Measurements from ENCODE around the gene PUM2.

PUM2 gene

DNA sequence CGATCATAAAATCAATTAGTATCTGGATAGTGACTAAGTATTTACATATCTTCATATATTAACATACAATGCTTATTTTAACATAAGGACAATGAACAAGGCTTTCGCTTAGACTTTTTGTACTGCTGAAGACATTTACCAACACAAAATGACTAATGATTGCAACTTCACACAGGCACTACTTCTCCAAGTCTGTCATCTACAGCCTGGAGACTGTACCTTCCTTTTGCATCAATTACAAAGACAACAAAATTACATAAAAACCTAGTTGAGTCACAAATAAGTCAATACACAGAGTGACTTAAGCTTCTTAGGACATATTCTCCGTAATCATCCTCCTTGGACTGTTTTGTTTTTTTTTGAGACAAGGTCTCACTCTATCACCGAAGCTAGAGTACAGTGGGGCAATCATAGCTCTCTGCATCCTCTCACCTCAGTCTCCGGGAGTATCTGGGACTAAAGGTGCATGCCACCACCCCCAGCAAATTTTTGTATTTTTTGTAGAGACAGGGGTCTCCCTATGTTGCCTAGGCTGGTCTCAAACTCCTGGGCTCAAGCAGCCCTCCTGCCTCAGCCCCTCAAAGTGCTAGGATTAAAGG, 15.9 kb downstream of the PUM2 start:
- DNase-seq: peak; percentile 31 to 51

DNA sequence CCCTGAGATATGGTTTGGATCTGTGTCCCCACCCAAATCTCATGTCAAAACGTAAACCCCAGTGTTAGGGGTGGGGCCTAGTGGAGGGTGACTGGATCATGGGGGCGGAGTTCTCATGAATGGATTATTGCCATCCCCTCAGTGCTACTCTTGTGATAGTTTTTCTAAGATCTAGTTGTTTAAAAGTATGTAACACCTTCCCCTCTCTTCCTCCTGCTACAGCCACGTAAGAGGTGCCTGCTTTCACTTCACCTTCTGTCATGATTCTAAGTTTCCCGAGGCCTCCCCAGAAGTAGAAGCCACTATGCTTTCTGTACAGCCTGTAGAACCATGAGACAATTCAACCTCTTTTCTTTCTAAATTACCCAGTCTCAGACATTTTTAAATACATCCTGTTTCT, 16.9 kb downstream of the PUM2 start:
- DNase-seq: no peak

DNA sequence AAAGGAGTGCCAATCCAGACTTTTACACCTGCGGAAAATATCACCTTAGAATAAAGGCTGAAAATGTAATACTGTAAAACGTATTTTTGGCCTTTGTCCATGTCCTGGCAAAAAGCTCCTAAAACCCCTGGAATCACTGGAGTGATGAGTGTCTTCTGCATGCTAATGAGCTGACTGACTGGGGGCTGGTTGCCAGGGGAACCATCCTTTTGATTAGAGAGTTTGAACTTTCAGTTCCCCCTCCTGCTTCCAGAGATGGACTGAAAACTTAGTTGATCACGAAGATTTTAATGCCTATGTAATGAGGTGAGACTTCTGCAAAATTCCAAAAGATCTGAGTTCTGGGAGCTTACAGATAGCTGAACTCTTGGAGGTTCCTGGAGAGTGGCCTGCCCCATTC, 20.5 kb downstream of the PUM2 start:
- no peak for DNase-seq

DNA sequence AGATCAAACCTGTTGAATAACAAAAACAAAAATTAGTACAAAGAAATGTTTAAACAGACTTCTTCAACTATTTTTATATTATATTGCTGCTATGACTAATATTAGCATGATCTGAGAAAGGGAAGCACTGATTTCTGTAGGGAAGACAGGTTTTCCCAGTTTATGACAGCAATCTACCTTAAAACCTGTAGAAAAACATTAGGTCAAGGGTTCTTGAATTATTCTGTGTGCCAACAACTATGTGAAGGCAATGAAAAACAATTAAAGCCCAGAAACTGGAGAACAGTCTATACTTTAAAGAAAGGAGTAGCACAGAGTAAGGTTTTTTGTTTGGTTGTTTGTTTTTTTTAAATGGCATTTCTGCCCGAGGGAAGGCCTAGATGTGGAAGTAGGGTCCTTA, 23.3 kb downstream of the PUM2 start:
- peak in 1 of 2 donors; percentile 17 for DNase-seq

DNA sequence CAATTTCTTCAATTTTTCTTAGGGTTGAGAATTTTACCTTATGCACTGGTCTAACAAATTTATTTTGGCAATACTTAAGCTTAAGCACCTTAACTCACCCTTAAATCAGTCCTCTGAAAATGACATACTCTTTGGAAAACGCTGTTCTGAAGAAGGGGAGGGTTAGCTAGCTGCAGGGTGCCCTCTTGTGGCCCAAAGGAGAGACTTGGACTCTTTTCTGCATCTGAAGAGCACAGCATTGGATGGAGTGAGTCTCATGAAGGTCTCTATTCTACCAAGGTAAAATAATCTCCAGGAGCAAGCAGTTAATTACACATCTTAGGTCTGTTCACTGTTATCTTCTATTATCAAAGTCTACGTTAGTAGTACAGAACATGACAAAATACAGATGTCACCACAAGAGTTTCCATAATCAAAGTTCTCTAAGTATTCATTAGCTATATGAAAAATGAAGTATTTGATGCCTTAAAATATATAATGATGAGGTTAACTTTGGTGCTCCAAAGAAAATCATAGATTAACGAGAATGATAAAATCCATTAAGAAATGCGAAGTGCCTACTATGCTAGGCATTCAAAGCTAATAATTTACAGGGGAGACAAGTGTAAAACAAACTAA, 24.4 kb downstream of the PUM2 start:
- DNase-seq: peak; percentile 25 to 57

DNA sequence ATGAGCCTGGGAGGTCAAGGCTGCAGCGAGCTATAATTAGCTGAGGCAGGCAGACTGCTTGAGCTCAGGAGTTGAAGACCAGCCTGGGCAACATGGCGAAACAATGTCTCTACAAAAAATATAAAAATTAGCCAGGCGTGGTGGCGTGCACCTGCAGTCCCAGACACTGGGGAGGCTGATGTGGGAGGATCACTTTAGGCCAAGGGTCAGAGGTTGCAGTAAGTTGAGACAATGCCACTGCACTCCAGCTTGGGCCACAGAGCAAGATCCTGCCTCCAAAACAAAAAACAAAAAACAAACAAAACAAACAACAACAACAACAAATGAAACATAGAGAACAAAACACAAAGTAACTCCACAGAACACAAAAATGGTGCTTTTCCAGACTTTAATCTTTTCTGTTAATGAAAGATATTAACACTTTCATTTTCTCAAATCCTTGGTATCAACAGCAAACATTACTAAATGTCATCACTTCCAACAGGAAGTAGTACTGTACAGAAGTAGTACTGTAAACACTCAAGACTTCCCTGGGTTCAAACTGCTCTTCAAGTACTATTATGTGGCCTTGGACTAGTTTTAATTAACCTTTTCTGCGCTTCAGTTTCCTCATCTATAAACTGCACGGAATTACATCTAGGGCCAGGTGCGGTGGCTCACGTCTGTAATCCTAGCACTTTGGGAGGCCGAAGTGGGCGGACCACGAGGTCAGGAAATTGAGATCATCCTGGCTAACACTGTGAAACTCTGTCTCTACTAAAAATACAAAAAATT, 27.9 kb downstream of the PUM2 start:
- peak; percentile 23 to 30 for DNase-seq

DNA sequence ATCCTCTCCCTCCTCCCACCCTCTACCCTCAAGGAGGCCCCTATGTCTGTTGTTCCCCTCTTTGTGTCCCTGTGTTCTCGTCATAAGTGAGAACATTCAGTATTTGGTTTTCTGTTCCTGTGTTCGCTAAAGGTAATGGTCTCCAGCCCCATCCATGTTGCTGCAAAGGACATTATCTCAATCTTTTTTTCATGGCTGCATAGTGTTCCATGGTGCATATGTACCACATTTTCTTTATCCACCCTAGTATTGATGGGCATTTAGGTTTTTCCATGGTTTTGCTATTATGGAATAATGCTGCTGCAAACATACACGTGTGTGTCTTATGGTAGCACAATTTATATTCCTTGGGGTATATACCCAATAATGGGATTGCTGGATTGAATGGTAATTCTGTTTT, 33.0 kb downstream of the PUM2 start:
- no peak for DNase-seq

DNA sequence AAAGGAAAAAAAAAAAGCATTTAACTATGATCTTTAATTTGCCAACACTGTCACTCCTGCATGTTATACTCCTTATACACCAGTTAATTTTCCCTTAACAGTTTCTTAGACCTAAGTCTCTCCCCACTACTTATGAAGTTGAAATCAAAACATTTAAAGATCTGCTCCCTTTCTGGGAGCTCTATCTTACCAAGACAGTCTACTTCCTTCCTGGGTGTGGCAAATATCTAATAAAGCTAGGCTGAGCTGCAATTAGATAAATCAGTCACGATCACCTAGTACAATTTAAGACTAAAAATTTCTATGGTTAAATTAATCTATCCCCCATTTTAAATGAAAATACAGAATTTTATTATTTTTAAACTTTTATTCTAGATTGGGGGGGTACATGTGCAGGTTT, 33.4 kb downstream of the PUM2 start:
- no peak for DNase-seq

DNA sequence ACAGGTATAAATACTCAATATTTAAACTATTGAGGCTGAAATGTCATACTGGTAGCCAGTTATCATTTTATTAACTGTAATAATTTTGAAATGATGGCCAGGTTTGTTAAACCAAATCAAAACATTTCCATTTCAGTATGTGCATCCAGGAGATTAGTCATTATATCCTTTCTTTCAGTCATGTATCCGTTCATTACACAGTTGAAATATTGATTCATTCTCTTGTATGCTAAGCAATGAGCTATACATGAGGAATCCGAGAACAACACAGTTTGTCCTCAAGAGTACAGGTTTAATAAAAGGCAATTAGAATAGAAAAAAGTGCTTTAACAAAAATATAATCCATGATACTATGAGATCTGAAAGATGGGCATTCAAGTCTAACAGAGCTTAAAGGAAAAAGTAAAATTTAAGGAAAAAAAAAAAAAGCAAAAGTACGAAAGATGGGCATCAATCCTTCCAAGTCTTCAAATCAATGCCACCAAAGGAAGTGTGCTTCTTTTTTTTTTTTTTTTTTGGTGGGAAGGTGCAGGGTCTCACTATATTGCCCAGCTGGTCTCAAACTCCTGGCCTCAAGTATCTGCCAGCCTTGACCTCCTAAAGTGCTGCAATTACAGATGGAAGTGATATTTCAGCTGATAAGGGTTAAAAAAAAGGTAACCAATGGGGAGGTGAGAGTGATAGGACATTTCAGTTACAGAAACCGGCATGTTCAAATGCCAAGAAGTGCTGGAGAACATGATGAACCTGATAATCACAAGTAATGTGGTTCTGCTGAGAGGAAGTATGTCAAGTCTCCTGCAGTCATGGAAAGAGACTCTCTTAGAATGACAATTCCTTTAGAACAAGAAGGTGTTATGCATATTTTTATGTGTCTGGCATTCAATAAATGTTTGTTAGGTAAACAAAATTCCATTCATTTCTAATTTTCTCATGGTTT, 35.8 kb downstream of the PUM2 start:
- DNase-seq: no peak

DNA sequence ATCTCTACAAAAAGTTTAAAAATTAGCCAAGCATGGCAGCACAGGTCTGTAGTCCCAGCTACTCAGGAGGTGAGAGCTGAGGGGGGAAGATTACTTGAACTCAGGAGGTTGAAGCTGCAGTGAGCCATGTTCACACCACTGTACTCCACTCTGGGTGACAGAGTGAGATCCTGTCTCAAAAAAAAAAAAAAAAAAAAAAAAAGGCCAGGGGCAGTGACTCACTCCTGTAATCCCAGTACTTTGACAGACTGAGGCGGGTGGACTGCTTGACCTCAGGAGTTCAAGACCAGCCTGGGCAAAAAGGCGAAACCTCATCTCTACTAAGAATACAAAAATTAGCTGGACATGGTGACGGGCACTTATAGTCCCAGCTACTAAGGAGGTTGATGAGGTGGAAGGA, 37.0 kb downstream of the PUM2 start:
- no peak for DNase-seq

DNA sequence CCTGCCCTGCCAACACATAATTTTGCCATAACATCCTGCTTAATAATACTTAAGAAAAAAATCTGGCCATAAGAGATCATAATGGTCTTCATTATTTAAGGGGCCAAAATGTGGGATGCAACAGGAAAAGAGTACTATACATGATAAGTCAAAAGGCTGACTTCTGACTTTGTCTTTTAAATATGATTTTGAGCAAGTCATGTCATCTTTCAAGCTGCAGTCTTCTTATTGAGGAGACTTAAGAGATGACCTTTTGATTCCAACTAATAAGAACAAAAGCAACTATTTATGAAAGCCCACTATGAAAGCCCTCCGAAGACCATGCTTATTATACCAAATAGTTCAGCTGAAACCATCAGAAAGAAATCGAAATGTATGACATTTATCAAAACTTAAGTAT, 41.6 kb downstream of the PUM2 start:
- DNase-seq: no peak

DNA sequence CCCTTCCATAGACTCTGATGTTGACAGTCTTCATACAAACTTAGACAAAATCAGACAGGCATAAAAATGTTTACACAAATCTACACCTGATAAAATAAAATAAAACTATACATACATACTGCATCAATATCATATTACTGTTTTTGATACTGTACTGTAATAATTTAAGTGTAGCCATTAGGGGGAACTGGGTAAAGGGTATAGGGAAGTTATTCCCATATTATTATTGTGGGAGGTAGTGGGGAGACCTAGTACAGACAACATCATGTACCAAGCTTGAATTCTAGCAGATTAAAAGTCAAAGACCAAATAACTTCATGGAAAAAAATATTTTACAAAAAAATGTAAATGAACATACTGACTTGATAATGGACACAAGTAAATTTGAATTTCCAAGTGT, 43.3 kb downstream of the PUM2 start:
- DNase-seq: no peak

DNA sequence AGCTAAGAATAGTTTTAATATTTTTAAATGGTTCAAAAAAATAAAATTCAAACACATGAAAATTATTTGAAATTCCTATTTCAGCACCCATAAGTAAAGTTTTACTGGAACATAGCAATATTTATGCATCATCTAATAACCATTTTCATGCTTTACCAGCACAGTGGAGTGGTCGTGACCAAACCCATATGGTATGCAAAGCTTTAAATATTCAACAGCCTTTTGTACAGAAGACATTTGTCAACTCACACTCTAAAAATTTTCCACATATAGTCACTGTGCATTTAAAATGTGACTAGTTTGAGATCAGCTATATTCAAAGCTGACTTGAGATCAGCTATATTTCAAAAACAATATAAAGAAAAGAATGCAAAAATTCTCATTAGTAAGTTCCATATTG, 46.2 kb downstream of the PUM2 start:
- DNase-seq: no peak

DNA sequence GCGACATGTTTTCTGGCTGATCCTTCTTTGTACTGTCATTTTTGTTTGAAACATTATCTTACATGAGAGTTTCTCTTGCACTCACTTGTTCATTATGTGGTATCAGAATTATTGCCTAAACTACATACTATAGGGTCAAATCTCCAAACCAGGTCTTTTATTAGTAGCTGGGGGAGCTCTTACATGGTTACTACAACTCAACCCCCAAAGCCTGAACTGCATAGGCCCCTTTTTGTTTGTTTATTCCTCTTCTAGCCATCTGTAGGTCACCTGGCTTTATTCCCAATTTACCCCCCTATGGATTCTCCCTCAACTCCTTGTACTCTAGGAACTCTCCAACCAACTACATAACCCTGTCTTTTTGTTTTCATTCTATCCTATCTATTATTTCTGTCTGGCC, 46.7 kb downstream of the PUM2 start:
- DNase-seq: no peak

DNA sequence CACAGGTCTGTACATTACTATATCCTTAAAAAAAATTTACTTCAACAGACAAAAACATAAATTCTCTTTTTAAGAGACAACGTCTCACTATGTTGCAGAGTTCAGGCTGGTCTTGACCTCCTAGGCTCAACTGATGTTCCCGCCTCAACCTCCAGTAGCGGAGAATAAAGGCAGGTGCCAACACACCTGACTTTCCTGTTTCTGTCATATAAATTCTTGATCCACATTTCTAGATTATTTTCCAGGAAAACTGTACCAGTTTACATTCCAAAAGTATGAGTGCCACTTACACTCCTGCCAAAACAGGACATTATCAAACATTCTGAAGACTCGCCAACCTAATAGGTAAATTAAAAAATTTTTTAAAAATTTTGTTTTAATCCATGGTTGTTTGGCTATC, 48.6 kb downstream of the PUM2 start:
- no peak for DNase-seq

DNA sequence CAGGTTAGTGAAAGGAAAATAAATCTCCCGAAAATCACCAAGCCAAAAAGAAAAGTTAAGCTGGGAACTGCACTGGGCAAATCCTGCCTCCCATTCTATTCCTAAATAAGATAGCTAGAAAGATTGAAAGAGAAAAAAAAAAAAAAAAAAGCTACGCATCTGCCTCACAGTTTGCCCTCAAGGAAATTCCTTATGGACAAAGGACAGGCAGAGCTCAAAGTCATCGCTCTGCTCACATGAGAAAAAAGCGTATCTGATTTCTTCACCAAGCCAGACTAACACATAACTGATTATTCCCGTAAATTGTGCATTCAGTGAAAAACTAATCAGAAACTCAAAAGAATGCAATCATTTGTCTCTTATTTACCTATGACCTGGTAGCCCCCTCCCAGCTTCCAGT, 50.0 kb downstream of the PUM2 start:
- DNase-seq: no peak

DNA sequence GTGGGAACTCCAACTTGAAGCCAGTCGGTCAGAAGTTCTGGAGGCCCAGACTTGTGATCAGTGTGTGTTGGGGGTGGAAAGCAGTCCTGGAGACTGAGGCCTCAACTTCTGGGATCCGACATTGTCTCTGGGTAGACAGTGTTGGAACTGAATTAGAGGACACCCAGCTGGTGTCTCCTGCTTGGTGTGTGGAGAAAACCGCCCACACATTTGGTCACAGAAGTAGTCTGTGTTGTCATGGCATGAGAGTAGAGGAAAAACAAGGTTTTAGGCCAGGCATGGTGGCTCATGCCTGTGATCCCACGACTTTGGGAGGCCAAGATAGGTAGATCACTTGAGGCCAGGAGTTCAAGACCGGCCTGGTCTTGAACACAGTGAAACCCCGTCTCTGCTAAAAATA, 51.5 kb downstream of the PUM2 start:
- DNase-seq: peak; percentile 4 to 15

DNA sequence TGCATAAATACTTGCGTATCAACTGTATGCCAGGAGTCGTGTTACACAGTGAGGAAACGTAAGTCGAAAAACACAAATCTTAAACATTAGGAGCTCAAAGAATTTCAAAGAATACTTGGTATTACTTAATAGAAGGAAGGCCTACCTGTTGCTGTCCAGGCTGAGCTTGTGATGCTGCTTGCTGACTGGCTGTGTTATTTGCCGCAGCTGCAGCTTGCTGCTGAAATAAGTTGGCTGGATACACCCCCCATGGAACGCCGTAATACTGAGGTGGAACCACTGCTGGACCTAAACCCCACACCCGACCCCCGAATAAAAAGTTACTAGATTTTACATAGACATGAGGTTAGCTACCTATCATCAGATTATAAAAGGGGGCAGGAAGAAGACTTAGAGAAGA, 56.4 kb downstream of the PUM2 start:
- DNase-seq: no peak

DNA sequence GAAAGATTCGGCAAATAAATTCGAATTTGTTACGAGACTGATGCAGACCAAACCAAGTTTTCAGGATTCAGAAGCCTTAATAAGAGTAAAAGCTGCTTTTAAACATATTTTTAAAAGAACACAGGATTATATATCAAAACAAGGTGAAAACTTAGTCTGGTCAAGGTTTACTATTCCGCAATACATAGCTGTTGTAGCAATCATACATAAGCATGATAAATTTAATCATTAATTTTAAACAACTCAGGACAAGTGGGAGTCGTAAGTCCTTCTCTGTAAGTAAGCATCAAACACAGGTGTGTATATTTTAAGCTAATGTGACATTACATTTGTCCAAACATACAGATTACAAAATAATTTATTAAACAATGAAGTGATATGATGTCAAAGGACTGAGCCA, 57.7 kb downstream of the PUM2 start:
- no peak for DNase-seq

DNA sequence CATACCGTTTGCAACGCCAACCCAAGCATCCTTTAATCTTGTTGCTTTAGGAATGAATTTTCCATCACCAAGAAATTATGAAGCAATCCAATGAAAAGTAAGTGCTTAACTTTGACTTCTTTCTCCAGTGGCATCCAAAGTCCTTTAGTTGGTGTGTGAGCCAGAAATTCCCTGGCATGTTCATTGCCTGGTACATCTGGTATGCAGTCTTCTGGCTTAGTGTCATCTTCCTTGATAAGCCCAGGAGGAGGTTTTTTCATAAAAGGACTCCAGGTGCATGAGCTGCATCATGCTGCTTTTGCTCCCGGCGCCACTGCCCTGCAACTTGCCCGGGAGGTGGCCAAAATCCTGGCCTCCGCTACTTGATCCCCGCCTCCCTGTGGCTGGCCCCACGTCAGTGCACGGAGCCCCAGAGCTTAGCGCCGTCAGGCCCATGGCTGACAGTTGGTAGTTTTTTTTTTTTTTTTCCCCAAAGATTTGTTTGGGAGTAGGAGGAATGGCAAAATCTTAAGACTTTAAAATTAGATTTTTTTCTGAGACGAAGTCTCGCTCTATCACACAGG, 58.7 kb downstream of the PUM2 start:
- DNase-seq: no peak

DNA sequence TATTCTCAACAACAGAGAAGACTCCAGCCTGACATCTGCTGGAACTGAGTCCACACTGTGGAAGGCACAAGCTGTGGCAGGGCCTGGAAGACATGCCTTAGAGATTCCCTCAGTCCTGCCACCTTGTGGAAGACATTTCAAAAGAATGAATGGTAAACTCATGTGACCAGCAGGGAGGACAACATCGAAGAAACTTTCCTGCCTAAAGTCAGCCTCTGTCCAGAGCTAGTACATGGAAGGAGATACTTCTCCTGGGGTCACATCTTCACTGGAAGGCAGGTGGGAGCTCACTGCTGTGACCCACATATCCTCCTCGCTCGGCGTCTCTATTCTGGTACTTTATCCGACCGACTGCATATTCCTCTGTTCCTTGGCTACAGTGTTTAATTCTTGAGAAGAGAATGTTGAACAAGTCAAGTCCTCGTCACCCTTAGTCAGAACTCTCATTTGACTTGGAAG, 59.5 kb downstream of the PUM2 start:
- DNase-seq: peak; percentile 46 to 47

DNA sequence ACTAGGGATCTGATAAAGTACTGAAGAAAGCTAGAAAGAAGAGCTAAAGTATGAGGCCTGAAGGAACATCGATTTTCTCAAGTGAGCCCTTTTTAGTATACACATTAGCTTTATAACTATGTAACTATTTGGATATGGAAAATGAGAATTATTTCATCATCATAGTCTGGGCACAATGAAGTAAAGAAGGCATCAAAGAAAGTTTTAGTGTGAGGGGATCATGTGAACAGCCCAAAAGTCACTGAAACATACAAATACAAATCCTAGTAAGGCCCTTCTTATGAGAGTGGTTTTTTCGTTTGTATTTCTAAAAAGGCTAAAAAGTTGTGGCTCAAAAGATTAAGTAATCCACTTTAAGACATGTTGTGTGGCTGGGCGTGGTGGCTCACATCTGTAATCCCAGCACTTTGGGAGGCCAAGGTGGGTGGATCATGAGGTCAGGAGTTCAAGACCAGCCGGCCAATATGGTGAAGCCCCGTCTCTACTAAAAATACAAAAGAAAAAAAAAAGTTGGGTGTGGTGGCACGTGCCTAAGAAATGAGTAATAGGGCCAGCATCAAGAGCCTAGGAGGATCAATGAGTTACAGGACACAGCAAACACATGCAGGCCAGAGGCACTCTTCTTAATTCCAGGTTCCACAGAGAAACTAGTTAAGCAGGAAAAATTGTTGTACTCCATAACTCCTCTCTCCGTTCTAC, 61.9 kb downstream of the PUM2 start:
- no peak for DNase-seq

All from inflammatory macrophage treated with lipopolysaccharide for 1 hour (primary cell).